HepG2 (cell line): ENCODE measurements around the gene CNTROB. TPM values are rescaled to one million over a fixed set of nuclear protein-coding genes. Genes with fewer than 3 reads are reported as not detected.

ENCODE experiments used
- AKNA ChIP-seq: sonication (generic); formaldehyde crosslinking; IDR thresholded peaks from 2 replicates; pipeline ENCODE4 v1.4.0; 2020; ENCODE audit warnings: missing genetic modification reagents, borderline replicate concordance
- BCL3 ChIP-seq: sonication (generic); formaldehyde crosslinking; IDR thresholded peaks from 2 replicates; pipeline ENCODE4 v1.5.1; 2020; ENCODE audit warnings: mild to moderate bottlenecking, missing genetic modification reagents, moderate library complexity
- CHCHD3 ChIP-seq: sonication (generic); formaldehyde crosslinking; IDR thresholded peaks from 2 replicates; pipeline ENCODE4 v1.8.0; 2022; ENCODE audit warnings: mild to moderate bottlenecking, missing genetic modification reagents, moderate library complexity
- IRX3 ChIP-seq: sonication (generic); formaldehyde crosslinking; IDR thresholded peaks from 2 replicates; pipeline ENCODE4 v1.8.1; 2023; ENCODE audit warnings: mild to moderate bottlenecking, low read depth, missing genetic modification reagents, borderline replicate concordance
- NONO ChIP-seq, 2 experiments: fragments of 450-650 bp in 1 of 2; sonication (generic) in 1 of 2; formaldehyde crosslinking in 1 of 2; IDR thresholded peaks in 1 of 2; conservative IDR thresholded peaks in 1 of 2; 2 replicates each; pipeline versions ENCODE4 v1.6.1 to v1.8.0; 2017 to 2022; ENCODE audit warnings: mild to moderate bottlenecking in 1 of 2, missing genetic modification reagents in 1 of 2, moderate library complexity in 1 of 2
- SMARCE1 ChIP-seq: fragments of 450-650 bp; IDR thresholded peaks from 2 replicates; pipeline ENCODE4 v1.6.1; 2017; ENCODE audit warnings: borderline replicate concordance
- SP1 ChIP-seq, 2 experiments: fragments of 450-650 bp in 1 of 2; sonication (generic) in 1 of 2; formaldehyde crosslinking in 1 of 2; IDR thresholded peaks; 2 replicates each; pipeline versions ENCODE4 v1.4.0 to v1.6.1; 2016 to 2020; ENCODE audit warnings: missing genetic modification reagents in 1 of 2
- SPEN ChIP-seq: sonication (generic); formaldehyde crosslinking; IDR thresholded peaks from 2 replicates; pipeline ENCODE4 v1.5.1; 2020; ENCODE audit warnings: low read depth, mild to moderate bottlenecking, missing genetic modification reagents
- ZBTB2 ChIP-seq: sonication (generic); formaldehyde crosslinking; IDR thresholded peaks from 2 replicates; pipeline ENCODE4 v1.8.0; 2022; ENCODE audit warnings: low read depth, missing genetic modification reagents
- ZBTB21 ChIP-seq: sonication (generic); formaldehyde crosslinking; IDR thresholded peaks from 2 replicates; pipeline ENCODE4 v1.4.0; 2020; ENCODE audit warnings: missing genetic modification reagents
- ZFP90 ChIP-seq: sonication (generic); formaldehyde crosslinking; IDR thresholded peaks from 2 replicates; pipeline ENCODE4 v1.8.0; 2022; ENCODE audit warnings: missing genetic modification reagents, mild to moderate bottlenecking, inconsistent platforms, borderline replicate concordance
- ZNF138 ChIP-seq: sonication (generic); formaldehyde crosslinking; IDR thresholded peaks from 2 replicates; pipeline ENCODE4 v1.5.0; 2020; ENCODE audit warnings: mild to moderate bottlenecking, low read depth, missing genetic modification reagents
- ZNF275 ChIP-seq: sonication (generic); formaldehyde crosslinking; IDR thresholded peaks from 2 replicates; pipeline ENCODE4 v1.8.0; 2022; ENCODE audit warnings: missing genetic modification reagents, mild to moderate bottlenecking, inconsistent platforms, borderline replicate concordance
- ZNF33B ChIP-seq: sonication (generic); formaldehyde crosslinking; IDR thresholded peaks from 2 replicates; pipeline ENCODE4 v1.5.1; 2020; ENCODE audit warnings: mild to moderate bottlenecking, missing genetic modification reagents
- ZNF431 ChIP-seq: sonication (generic); formaldehyde crosslinking; IDR thresholded peaks from 2 replicates; pipeline ENCODE4 v1.9.0; 2022; ENCODE audit warnings: missing genetic modification reagents, low read depth, mild to moderate bottlenecking, borderline replicate concordance
- ZNF558 ChIP-seq: sonication (generic); formaldehyde crosslinking; IDR thresholded peaks from 2 replicates; pipeline ENCODE4 v1.9.0; 2022; ENCODE audit warnings: mild to moderate bottlenecking, missing genetic modification reagents, borderline replicate concordance
- ZNF660 ChIP-seq: sonication (generic); formaldehyde crosslinking; IDR thresholded peaks from 2 replicates; pipeline ENCODE4 v1.5.1; 2020; ENCODE audit warnings: mild to moderate bottlenecking, low read depth, missing genetic modification reagents, borderline replicate concordance
- ZNF777 ChIP-seq: sonication (generic); formaldehyde crosslinking; IDR thresholded peaks from 2 replicates; pipeline ENCODE4 v1.4.0; 2020; ENCODE audit warnings: missing genetic modification reagents
- polyA plus RNA-seq, 8 experiments: library from polyadenylated mRNA; depleted of rRNA in 3 of 8; stranded (reverse) in 7 of 8; unstranded in 1 of 8; fragments of >200 nt; fragmentation: Illumina TruSeq in 4 of 8; extraction: Trizol in 4 of 8; gene quantifications; 2 replicates each; pipeline versions ENCODE4 v1.2.1 to v1.2.3, GENCODE V29; 2011 to 2016; ENCODE audit warnings: low read depth in 4 of 8, missing spikeins in 1 of 8, mixed read lengths in 1 of 8; ENCODE audit not compliant: insufficient read depth in 1 of 8
- total RNA-seq, 5 experiments: library from RNA; depleted of rRNA; stranded (reverse); fragments of >200 nt; fragmentation: Illumina TruSeq; extraction: Trizol; gene quantifications; 2 replicates each; pipeline ENCODE4 v1.2.3, GENCODE V29; 2016; ENCODE audit warnings: low read depth in 1 of 5

CNTROB gene
- total and polyA plus RNA-seq, 2 of the 13 experiments (the other 11 are each of a cell fraction or from before 2014, with no cell fraction given): 21.2 to 24.1 TPM

GRCh38 chr17:7915611-7916384 lies 16.2 kb upstream of the CNTROB start, which contains the start of gene RNF227 (continued):
- TF ChIP-seq ZNF660 (CRISPR knock-in tag) (no peak), SP1 (IDR thresholded peaks at IDR 0.05) (no peak), SP1 (CRISPR knock-in tag; IDR thresholded peaks at IDR 0.05) (no peak; the same call in 1 of the 2 replicates), ZBTB21 (CRISPR knock-in tag) (no peak), ZNF33B (CRISPR knock-in tag) (peak; percentile 85; the same call in 1 of the 2 replicates), ZNF558 (CRISPR knock-in tag) (peak; percentile 85; the same call in 1 of the 2 replicates), ZNF275 (CRISPR knock-in tag) (peak; percentile 78; the same call in 1 of the 2 replicates), ZNF138 (peak; percentile 93; the same call in 1 of the 2 replicates), IRX3 (CRISPR knock-in tag) (peak; percentile 98), SMARCE1 (no peak), ZNF777 (CRISPR knock-in tag) (peak; percentile 64; the same call in 1 of the 2 replicates), SPEN (CRISPR knock-in tag) (peak; percentile 65), NONO (IDR thresholded peaks at IDR 0.05) (no peak), NONO (CRISPR knock-in tag; conservative IDR thresholded peaks at IDR 0.05) (no peak), ZNF431 (CRISPR knock-in tag) (peak; percentile 68; the same call in 1 of the 2 replicates), ZBTB2 (peak; percentile 90), BCL3 (CRISPR knock-in tag) (peak; percentile 88), CHCHD3 (CRISPR knock-in tag) (peak; percentile 55; the same call in 1 of the 2 replicates), AKNA (CRISPR knock-in tag) (peak; percentile 85), ZFP90 (CRISPR knock-in tag) (0 out of 2 replicates have a peak, but pooled peaks have one; percentile 27)
